GM19099 (cell line): Measurements from ENCODE around the gene EPB41L5.

ENCODE experiments used
- POLR2A ChIP-seq: IDR thresholded peaks from 3 replicates; pipeline ENCODE4 v1.6.1; 2011; ENCODE audit warnings: low read depth; ENCODE audit not compliant: insufficient read length; ENCODE audit errors: extremely low read depth

EPB41L5 gene

GRCh38 chr2:120224735-120225548 is 212.1 kb downstream of the EPB41L5 start:
- TF ChIP-seq POLR2A, result no peak

- TF ChIP-seq POLR2A, result no peak
Measured at GRCh38 chr2:120225549-120226065, 212.7 kb downstream of the EPB41L5 start.

- TF ChIP-seq POLR2A, result no peak
Measured at GRCh38 chr2:120226316-120226715, 213.4 kb downstream of the EPB41L5 start.

DNA sequence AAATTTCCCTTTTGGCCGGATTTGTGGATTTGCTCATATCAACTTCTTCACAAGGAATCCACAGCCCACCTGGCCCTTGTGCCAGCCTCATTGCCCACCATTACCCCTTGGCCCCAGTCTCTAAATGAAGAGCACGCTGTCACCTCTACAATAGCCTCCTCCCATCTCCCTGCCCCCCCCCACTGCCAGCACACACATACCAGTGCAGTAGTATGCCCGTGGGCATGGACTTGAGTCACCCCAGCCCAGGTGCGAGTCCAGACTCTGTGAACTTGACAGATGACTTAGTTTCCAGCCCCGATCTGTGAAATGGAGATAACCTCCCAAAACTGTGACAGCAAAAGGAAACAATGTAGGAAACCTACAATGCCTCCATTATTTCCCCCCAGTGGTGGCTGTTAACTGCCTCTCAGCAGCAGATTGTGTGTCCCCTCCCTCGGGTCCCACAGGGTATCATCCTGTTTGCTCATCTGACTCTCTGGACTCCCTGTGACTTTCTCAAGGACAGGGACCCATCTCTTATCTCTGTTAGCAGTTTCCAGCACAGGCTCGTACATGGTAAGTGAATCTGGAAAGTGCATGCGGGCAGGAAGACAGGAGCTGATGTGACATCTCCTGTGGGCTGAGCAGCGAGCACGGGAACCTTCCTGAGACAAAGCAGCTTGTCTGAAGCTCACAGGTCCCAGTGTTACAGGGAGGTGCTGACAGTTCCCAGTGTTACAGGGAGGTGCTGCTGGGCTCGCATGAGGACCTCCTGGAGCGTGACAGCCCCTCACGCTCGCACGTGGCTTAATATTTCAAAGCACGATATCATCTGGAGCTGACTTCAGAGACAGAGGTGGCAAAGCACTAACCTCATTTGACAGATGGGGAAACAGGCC is 214.5 kb downstream of the EPB41L5 start:
- no peak for TF ChIP-seq POLR2A

- no peak for TF ChIP-seq POLR2A
Measured at GRCh38 chr2:120228503-120228902, 215.6 kb downstream of the EPB41L5 start.
